OCI-LY1 (cell line): Measurements from ENCODE around the gene MOCS1.

Source experiments
- EZH2 ChIP-seq: fragments of 200-600 bp; sonication (generic), shearing (Covaris generic); IDR thresholded peaks from 2 replicates; pipeline ENCODE4 v1.8.0; 2017; ENCODE audit warnings: borderline replicate concordance, mixed run types, mild to moderate bottlenecking, antibody characterized with exemption, low read length, moderate library complexity, mixed read lengths
- TF ChIP-seq, protein P1 (sequence below): fragments of 200-600 bp; sonication (generic), shearing (Covaris generic); IDR thresholded peaks from 2 replicates; pipeline ENCODE4 v1.5.1; 2017; ENCODE audit warnings: mild to moderate bottlenecking, antibody characterized with exemption, low read length, moderate library complexity, mixed read lengths

- TF ChIP-seq, protein P1, sequence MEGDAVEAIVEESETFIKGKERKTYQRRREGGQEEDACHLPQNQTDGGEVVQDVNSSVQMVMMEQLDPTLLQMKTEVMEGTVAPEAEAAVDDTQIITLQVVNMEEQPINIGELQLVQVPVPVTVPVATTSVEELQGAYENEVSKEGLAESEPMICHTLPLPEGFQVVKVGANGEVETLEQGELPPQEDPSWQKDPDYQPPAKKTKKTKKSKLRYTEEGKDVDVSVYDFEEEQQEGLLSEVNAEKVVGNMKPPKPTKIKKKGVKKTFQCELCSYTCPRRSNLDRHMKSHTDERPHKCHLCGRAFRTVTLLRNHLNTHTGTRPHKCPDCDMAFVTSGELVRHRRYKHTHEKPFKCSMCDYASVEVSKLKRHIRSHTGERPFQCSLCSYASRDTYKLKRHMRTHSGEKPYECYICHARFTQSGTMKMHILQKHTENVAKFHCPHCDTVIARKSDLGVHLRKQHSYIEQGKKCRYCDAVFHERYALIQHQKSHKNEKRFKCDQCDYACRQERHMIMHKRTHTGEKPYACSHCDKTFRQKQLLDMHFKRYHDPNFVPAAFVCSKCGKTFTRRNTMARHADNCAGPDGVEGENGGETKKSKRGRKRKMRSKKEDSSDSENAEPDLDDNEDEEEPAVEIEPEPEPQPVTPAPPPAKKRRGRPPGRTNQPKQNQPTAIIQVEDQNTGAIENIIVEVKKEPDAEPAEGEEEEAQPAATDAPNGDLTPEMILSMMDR = no peak
- TF ChIP-seq EZH2 = no peak
These were observed 17.9 kb upstream of the MOCS1 start for GRCh38 chr6:39952167-39952566.
